ENCODE data around the gene RNF4.
"Not testable (repeated sequence)": the region's sequence is repeated elsewhere in the genome, so short reads cannot be mapped to it uniquely, and the experiment has no call there.

Gene RNF4

DNA sequence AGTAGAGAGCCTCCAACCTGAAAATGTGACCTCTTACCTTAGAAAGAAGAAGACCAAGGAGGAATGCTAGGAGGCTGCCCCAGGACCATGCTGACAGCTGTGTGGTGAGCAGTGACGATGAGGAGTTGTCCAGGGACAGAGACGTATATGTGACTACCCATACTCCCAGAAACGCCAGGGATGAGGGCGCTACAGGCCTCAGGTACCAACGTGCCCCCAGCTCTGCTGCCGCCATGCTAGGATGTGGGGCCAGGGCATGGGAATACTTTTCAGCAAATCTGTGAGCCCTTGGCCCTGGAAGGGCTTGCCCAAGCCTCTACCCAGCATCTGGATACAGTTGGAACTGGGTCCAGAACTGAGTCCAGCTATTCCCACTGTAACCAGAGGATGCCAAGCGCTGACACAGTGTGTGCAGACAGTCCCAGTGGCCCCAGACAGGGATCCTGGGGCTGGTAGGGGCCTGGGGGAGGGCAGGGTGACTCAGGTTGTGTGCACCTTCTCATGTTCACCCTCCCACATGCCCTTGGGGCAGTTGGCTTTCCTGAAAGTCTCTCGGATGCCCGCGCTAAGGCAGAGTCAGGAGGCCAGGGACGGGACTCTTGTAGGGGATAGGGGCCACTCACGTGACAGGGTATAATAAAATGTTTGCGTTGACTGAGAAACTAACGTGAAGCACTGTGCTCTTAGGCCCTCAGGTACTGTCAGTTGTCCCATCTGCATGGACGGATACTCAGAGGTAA is 43.7 kb downstream of the RNF4 start:
- Mint-ChIP-seq H3K27ac (peak overlapping the region; percentile 93), H3K4me3 (no peak overlapping the region), H3K9me3 (no peaks in the 10 kb centered on the region), H3K36me3 (peaks cover 95% of the 10 kb centered on the region), H3K4me1 (peaks cover 36% of the 10 kb centered on the region)
- ATAC-seq (no peak), DNase-seq (ENCODE audit: low spot score in 2 of 2) (no peak)

DNA sequence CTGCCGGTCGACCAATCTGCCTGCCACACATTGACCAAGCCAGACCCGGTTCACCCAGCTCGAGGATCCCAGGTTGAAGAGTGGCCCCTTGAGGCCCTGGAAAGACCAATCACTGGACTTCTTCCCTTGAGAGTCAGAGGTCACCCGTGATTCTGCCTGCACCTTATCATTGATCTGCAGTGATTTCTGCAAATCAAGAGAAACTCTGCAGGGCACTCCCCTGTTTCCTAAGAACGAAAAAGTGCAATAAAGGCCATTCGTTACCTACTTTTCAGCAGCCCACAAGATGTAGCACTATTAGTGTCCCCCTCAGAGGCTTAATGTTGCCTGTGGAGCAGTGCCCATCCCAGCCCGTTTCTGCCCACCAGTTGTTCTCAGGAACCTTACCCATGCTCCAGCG is 45.3 kb downstream of the RNF4 start:
- not testable (repeated sequence) for DNase-seq (ENCODE audit: low spot score in 2 of 2); H3K9me3 Mint-ChIP-seq; H3K4me3 Mint-ChIP-seq; ATAC-seq; H3K27ac Mint-ChIP-seq
- Mint-ChIP-seq H3K4me1 (peaks cover 28% of the 10 kb centered on the region), H3K36me3 (peaks cover 86% of the 10 kb centered on the region)

- not testable (repeated sequence) for DNase-seq (ENCODE audit: low spot score in 2 of 2); H3K9me3 Mint-ChIP-seq; H3K4me3 Mint-ChIP-seq; ATAC-seq; H3K27ac Mint-ChIP-seq
- peaks cover 22% of the 10 kb centered on the region for H3K4me1 Mint-ChIP-seq
- H3K36me3 Mint-ChIP-seq, result peaks cover 81% of the 10 kb centered on the region
Observed at GRCh38 chr4:2514944-2515343, 46.0 kb downstream of the RNF4 start.

DNA sequence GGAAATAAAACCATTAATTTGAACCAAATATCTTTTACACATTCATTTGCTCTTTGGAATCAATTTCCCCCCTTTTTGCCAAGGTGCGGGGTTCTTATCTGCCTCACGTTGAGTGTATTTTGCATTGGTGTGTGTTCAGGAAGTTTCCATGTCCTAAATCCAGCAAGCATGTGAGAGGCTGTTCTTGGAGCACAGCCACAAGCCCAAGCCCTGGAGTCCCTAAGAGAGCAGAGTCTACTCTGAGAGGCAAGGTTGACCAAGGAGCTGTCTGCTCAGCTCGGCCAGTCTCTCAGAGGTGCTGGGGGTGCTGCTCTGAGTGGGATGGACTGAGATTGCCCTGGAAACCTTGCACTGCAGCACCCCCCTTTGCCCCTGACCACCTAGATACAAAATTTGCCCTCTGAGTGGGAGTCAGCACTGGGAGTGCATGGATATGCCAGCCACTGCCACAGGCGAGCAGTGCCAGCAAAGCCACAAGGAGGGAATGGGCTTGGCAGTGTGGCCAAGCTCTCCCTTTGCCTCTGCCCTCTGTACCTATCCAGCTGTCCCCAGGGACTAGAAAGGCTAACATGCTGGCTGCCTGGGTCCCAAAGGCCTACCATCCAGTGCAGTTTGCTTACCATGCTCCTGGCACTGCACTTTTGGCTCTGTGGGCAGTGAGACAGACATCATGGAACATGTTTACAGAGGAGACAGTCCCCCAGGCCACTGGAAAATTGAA is 47.1 kb downstream of the RNF4 start:
- Mint-ChIP-seq H3K36me3 (peaks cover 77% of the 10 kb centered on the region), H3K9me3 (no peaks in the 10 kb centered on the region), H3K27ac (peak overlapping the region; percentile 26), H3K4me3 (no peak overlapping the region), H3K4me1 (peaks cover 12% of the 10 kb centered on the region)
- ATAC-seq (no peak), DNase-seq (ENCODE audit: low spot score in 2 of 2) (no peak)

- DNase-seq (ENCODE audit: low spot score in 2 of 2) (no peak), ATAC-seq (no peak)
- Mint-ChIP-seq H3K4me3 (no peak overlapping the region), H3K36me3 (peaks cover 75% of the 10 kb centered on the region), H3K27ac (peak overlapping the region; percentile 26), H3K9me3 (no peaks in the 10 kb centered on the region), H3K4me1 (peaks cover 11% of the 10 kb centered on the region)
Observed at GRCh38 chr4:2516635-2517034, 47.7 kb downstream of the RNF4 start.

- DNase-seq (ENCODE audit: low spot score in 2 of 2) (no peak), ATAC-seq (no peak)
- H3K4me1 Mint-ChIP-seq, result no peaks in the 10 kb centered on the region
Observed at GRCh38 chr4:2526559-2526958, 57.7 kb downstream of the RNF4 start.

GRCh38 chr4:2534904-2535375 is 66.0 kb downstream of the RNF4 start:
- Mint-ChIP-seq H3K9me3 (no peaks in the 10 kb centered on the region), H3K4me3 (peak overlapping the region; percentile 80), H3K36me3 (peaks cover 24% of the 10 kb centered on the region), H3K27ac (peak overlapping the region; percentile 93), H3K4me1 (peaks cover 9% of the 10 kb centered on the region)
- ATAC-seq, result no peak
- no peak for DNase-seq (ENCODE audit: low spot score in 2 of 2)

More at GRCh38 chr4:2526559-2526958, 57.7 kb downstream of the RNF4 start:
- Mint-ChIP-seq H3K36me3 (peaks cover 16% of the 10 kb centered on the region), H3K4me3 (no peak overlapping the region), H3K9me3 (no peaks in the 10 kb centered on the region), H3K27ac (no peak overlapping the region)

- DNase-seq (ENCODE audit: low spot score in 2 of 2) (peak; percentile 36 to 81), ATAC-seq (peak; percentile 47)
- H3K27ac Mint-ChIP-seq, result peak overlapping the region; percentile 93
- peaks cover 27% of the 10 kb centered on the region for H3K36me3 Mint-ChIP-seq
- H3K9me3 Mint-ChIP-seq, result no peaks in the 10 kb centered on the region
- H3K4me1 Mint-ChIP-seq, result peaks cover 9% of the 10 kb centered on the region
- H3K4me3 Mint-ChIP-seq, result peak overlapping the region; percentile 80
Observed at GRCh38 chr4:2535376-2536192, 66.7 kb downstream of the RNF4 start.

DNA sequence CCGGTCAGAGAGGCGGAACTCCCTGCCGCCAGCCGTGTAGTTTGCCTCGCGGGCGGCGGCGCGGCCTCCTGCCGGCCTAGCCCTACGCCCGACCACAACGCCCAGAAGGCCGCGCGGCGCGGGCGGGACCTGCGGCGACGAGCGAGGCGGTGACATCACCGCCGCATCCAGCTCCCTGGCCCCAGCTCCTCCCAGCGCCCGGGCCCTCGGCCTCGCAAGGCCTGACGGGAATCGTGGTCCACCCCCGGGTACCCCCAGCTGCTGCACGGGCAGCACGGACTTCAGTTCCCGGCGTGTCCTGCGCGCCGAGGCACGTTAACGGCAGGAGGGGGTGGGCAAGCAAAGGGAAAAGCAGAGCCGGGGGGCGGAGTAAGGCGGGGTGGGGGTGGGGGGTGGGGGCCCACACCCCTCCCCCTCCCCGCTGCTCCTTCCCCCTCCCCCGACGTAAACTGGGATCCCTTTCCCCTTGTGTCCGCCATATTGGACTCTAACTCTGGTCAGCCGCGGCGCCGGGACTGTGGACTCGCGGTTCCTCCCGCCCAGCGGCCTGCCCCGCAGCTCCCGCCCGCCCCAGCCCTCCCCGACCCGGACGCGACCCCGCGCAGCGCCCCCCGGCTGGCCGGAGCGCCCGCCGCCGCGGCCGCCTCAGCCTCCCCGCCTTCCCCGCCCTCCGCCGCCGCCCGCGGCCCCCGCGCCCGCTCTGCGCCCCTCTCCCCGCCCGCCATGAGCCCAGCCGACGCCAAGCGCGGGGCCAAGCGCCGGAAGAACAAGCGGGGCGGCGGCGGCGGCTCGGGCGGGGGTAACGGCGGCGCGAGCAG is 67.5 kb downstream of the RNF4 start, which contains the start of gene FAM193A:
Gene FAM193A, plus strand, starts transcription at position 455 of the 818 bp plus-strand sequence. Its CDS starts 269 bp downstream, at position 724.
- peak within 1 kb of the TSS; percentile 93 for H3K27ac Mint-ChIP-seq
- ATAC-seq, result peak; percentile 95

DNA sequence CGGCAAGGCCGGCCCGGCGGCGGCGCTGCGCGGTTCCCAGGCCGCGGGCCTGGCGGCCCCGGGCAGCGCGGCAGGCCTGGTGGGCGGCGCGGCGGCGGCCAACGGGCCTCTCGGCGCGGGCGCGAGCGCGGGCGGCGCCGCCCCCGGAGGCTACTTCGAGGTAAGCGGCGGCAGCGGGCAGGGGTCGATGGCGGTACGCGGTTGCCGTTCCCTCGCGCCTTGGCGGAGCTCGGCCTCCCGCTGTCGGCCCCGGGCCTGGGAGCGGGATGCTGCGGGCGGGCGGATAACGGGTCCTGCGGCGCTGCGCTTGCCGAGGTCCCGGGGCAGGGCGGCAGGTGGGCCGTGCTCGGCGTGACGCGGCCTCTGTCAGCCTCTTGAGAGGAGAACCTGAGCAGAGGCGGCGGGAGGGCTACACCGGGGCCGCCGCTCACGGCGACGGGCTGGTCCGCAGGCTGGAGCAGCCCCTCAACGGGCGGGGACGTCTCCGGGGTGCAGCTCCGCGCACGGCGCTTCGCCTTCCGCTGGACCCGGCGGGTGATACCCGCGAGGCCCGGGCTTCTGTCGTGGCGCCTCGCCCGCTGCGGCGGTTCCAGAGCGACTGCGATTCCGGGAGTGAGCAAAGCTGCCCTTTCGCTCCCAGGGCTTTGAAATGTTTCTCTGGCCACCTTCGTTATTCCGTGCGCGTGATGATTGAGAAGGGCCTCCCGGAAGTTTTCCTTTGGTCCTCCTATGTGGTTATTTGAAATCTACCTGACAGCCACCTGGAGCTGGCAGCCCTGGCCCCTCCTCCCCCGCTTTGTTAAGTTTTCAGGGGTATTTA is 68.3 kb downstream of the RNF4 start:
- H3K9me3 Mint-ChIP-seq, result no peaks in the 10 kb centered on the region
- ATAC-seq (peak; percentile 37), DNase-seq (ENCODE audit: low spot score in 2 of 2) (peak; percentile 62 to 86)
- H3K4me1 Mint-ChIP-seq, result peaks cover 9% of the 10 kb centered on the region
- peaks cover 39% of the 10 kb centered on the region for H3K36me3 Mint-ChIP-seq
- peak overlapping the region; percentile 93 for H3K27ac Mint-ChIP-seq
- peak overlapping the region; percentile 80 for H3K4me3 Mint-ChIP-seq

More for the DNA sequence above, 67.5 kb downstream of the RNF4 start, which contains the start of gene FAM193A:
- Mint-ChIP-seq H3K4me1 (peaks cover 9% of the 10 kb centered on the region), H3K9me3 (no peaks in the 10 kb centered on the region), H3K36me3 (peaks cover 35% of the 10 kb centered on the region), H3K4me3 (peak within 1 kb of the TSS; percentile 80)
- DNase-seq (ENCODE audit: low spot score in 2 of 2), result peak; percentile 92 to 98

DNA sequence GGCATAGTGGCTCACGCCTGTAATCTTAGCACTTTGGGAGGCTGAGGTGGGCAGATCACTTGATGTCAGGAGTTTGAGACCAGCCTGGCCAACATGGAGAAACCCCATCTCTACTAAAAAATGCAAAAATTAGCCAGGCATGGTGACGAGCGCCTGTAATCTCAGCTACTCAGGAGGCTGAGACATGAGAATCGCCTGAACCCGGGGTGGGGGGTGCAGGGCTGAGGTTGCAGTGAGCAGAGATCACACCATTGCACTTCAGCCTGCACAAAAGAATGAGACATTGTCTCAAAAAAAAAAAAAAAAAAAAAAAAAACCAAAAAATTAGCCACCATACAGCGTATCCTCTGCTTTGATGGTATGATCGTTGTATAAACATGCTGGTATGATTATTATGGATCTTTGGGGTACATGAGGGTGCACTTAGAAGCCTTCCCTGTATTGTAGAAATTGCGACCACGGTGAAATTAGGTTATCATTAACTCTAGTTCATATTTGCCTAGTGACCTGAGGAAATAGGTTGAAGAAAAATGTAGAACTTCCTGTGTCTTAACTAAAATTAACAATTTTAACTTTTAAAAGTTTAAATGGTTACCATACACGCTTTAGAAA is 74.8 kb downstream of the RNF4 start:
- Mint-ChIP-seq H3K36me3 (peaks cover 22% of the 10 kb centered on the region), H3K4me1 (peaks cover 27% of the 10 kb centered on the region), H3K27ac (peak overlapping the region; percentile 43)
- not testable (repeated sequence) for DNase-seq (ENCODE audit: low spot score in 2 of 2); H3K4me3 Mint-ChIP-seq; H3K9me3 Mint-ChIP-seq; ATAC-seq

- H3K4me1 Mint-ChIP-seq, result peaks cover 27% of the 10 kb centered on the region
- H3K27ac Mint-ChIP-seq, result peak overlapping the region; percentile 34
- ATAC-seq (no peak), DNase-seq (ENCODE audit: low spot score in 2 of 2) (no peak)
- H3K9me3 Mint-ChIP-seq, result no peaks in the 10 kb centered on the region
- peaks cover 12% of the 10 kb centered on the region for H3K36me3 Mint-ChIP-seq
- H3K4me3 Mint-ChIP-seq, result no peak overlapping the region
Observed at GRCh38 chr4:2545321-2546013, 76.6 kb downstream of the RNF4 start.

DNA sequence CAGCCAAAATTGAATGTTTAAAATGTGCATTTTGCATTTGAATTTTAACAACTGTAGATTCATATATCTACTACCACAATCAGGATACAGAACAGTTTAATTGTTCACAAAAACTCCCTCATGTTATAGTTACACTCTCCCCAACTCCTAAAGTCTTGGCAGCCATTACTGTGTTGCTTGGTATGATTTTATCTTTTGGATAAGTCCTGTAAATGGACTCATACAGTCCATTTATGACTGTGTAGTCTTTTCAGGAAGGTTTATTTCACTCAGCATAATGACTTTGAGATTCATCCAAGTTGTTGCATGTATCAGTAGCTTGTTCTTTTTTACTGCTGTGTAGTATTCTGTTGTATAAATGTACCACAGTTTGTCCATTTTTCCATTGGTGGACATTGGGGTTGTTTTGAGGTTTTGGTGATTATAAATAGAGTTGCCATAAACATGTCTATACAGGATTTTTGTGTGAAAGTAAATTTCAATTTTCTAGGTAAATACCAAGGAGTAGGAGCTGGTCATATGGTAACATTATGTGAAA is 77.4 kb downstream of the RNF4 start:
- peaks cover 31% of the 10 kb centered on the region for H3K4me1 Mint-ChIP-seq
- H3K36me3 Mint-ChIP-seq, result peaks cover 4% of the 10 kb centered on the region
- no peak overlapping the region for H3K4me3 Mint-ChIP-seq
- H3K9me3 Mint-ChIP-seq, result no peaks in the 10 kb centered on the region
- no peak for DNase-seq (ENCODE audit: low spot score in 2 of 2)
- ATAC-seq, result peak; percentile 56
- H3K27ac Mint-ChIP-seq, result no peak overlapping the region
